Measurements from ENCODE around the gene PAK5.

GRCh38 chr20:9886227-9886626, 47.4 kb upstream of the PAK5 start:
- TF ChIP-seq SIN3A (IDR thresholded peaks at IDR 0.05; ENCODE audit: borderline replicate concordance in 2 of 2, control insufficient read depth in 1 of 2, low read depth in 2 of 2, low read length in 2 of 2) (no peak), CBX2 (IDR thresholded peaks at IDR 0.05; ENCODE audit: insufficient read depth, low read length, poor library complexity, severe bottlenecking) (no peak), GABPB1 (CRISPR knock-in tag; IDR thresholded peaks at IDR 0.05) (no peak), ESRRA (IDR thresholded peaks at IDR 0.05; ENCODE audit: borderline replicate concordance, low read depth) (no peak), REST (IDR thresholded peaks at IDR 0.05; ENCODE audit: borderline replicate concordance) (no peak), REST (CRISPR knock-in tag; IDR thresholded peaks at IDR 0.05; ENCODE audit: low read depth) (no peak), NR0B1 (IDR thresholded peaks at IDR 0.05; ENCODE audit: partially characterized antibody) (no peak), CREB1 (IDR thresholded peaks at IDR 0.05) (no peak), CREB1 (CRISPR knock-in tag; IDR thresholded peaks at IDR 0.05) (no peak)
